Endothelial cell (in vitro differentiated cells): ENCODE results near the gene FUOM. TPM values are rescaled to one million over a fixed set of nuclear protein-coding genes. Genes with fewer than 3 reads are reported as not detected.
"Not testable (repeated sequence)": the region's sequence is repeated elsewhere in the genome, so short reads cannot be mapped to it uniquely, and the experiment has no call there.

Experiments used
- DNase-seq: peaks from one replicate; pipeline ENCODE4 v3.0.0; 2021; ENCODE audit warnings: low spot score
- H3K27ac Mint-ChIP-seq: one replicate; pipeline ENCODE4 v1.8.0; 2021; ENCODE audit warnings: mixed read lengths, inconsistent platforms; ENCODE audit not compliant: unreplicated experiment
- H3K27me3 Mint-ChIP-seq: one replicate; pipeline ENCODE4 v1.8.0; 2021; ENCODE audit warnings: mild to moderate bottlenecking, moderate library complexity, mixed read lengths, inconsistent platforms; ENCODE audit not compliant: unreplicated experiment
- H3K36me3 Mint-ChIP-seq: one replicate; pipeline ENCODE4 v1.8.0; 2021; ENCODE audit warnings: mild to moderate bottlenecking, low read depth, mixed read lengths, inconsistent platforms; ENCODE audit not compliant: unreplicated experiment
- H3K4me1 Mint-ChIP-seq: one replicate; pipeline ENCODE4 v1.8.0; 2021; ENCODE audit warnings: mild to moderate bottlenecking, mixed read lengths, inconsistent platforms; ENCODE audit not compliant: unreplicated experiment
- H3K4me3 Mint-ChIP-seq: one replicate; pipeline ENCODE4 v1.8.0; 2021; ENCODE audit warnings: mild to moderate bottlenecking, mixed read lengths, inconsistent platforms; ENCODE audit not compliant: unreplicated experiment
- H3K9me3 Mint-ChIP-seq: one replicate; pipeline ENCODE4 v1.8.0; 2021; ENCODE audit warnings: mixed read lengths, inconsistent platforms; ENCODE audit not compliant: unreplicated experiment
- total RNA-seq: library from RNA; stranded (reverse); fragmentation: NEBNext Ultra II Directional; extraction: Animal tissue kit (Norgen Biotek cat#: 25700); gene quantifications from one replicate; pipeline ENCODE4 v1.2.1, GENCODE V29; 2021; ENCODE audit not compliant: unreplicated experiment
- TF ChIP-seq, protein P1 (sequence below): fragments of 200-600 bp; sonication (generic); IDR thresholded peaks from one replicate; pipeline ENCODE4 v1.5.0; 2021; ENCODE audit warnings: antibody characterized with exemption; ENCODE audit not compliant: unreplicated experiment

The FUOM gene
- total RNA-seq, 1 donor from 2014 or later = 8.9 TPM

GRCh38 chr10:133388973-133389818 lies 31.4 kb upstream of the FUOM start:
- Mint-ChIP-seq H3K4me3 (no peak overlapping the region), H3K4me1 (peaks cover 19% of the 10 kb centered on the region), H3K27me3 (peaks cover 5% of the 10 kb centered on the region), H3K27ac (no peak overlapping the region), H3K9me3 (no peaks in the 10 kb centered on the region), H3K36me3 (peaks cover 3% of the 10 kb centered on the region)
- TF ChIP-seq, protein P1, sequence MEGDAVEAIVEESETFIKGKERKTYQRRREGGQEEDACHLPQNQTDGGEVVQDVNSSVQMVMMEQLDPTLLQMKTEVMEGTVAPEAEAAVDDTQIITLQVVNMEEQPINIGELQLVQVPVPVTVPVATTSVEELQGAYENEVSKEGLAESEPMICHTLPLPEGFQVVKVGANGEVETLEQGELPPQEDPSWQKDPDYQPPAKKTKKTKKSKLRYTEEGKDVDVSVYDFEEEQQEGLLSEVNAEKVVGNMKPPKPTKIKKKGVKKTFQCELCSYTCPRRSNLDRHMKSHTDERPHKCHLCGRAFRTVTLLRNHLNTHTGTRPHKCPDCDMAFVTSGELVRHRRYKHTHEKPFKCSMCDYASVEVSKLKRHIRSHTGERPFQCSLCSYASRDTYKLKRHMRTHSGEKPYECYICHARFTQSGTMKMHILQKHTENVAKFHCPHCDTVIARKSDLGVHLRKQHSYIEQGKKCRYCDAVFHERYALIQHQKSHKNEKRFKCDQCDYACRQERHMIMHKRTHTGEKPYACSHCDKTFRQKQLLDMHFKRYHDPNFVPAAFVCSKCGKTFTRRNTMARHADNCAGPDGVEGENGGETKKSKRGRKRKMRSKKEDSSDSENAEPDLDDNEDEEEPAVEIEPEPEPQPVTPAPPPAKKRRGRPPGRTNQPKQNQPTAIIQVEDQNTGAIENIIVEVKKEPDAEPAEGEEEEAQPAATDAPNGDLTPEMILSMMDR = no peak
- no peak for DNase-seq

DNA sequence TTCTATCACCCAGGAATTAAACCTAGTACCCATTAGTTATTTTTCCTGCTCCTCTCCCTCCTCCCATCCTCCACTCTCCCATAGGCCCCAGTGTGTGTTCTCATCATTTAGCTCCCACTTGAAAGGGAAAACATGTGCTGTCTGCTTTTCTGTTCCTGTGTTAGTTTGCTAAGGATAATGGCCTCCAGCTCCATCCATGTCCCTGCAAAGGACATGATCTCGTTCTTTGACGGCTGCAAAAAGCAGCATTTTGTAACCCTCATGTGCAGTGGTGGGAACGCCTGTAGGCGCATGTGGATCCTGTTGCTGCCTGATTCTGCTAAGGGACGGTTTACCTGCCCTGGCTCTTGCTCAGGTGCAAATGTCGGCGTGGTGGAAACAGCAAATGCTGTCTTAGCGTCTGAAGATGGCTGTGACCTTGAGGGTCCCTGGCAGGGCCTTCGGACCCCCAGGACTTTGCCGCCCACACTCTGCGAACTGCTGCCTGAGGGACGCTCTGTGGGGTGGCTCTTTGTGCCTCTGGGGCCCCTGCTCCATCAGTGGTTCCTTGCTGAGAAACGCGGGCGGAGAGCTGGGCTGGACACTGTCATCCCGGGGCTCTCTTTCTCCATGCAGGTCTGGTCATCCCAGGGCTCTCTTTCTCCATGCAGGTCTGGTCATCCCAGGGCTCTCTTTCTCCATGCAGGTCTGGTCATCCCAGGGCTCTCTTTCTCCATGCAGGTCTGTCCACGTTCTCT lies 30.6 kb upstream of the FUOM start:
- H3K27ac Mint-ChIP-seq = no peak overlapping the region
- H3K9me3 Mint-ChIP-seq = no peaks in the 10 kb centered on the region
- no peak overlapping the region for H3K4me3 Mint-ChIP-seq
- DNase-seq = no peak
- peaks cover 19% of the 10 kb centered on the region for H3K4me1 Mint-ChIP-seq
- peaks cover 4% of the 10 kb centered on the region for H3K27me3 Mint-ChIP-seq
- TF ChIP-seq, protein P1 = no peak
- H3K36me3 Mint-ChIP-seq = peaks cover 3% of the 10 kb centered on the region

DNA sequence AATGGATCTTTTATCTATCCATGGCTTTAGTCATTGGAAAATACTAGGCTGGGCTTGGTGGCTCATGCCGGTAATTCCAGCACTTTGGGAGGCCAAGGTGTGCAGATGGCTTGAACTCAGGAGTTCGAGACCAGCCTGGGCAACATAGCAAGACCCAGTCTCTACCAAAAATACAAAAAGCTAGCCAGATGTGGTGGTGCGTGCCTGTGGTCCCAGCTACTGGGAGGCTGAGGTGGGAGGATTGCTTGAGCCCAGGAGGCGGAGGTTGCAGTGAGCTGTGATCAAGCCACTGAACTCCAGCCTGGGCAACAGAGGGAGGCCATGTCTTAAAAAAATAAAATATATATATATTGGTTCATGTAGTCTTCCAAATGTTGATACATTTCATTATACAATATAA lies 29.1 kb upstream of the FUOM start:
- H3K4me1 Mint-ChIP-seq = peaks cover 19% of the 10 kb centered on the region
- H3K9me3 Mint-ChIP-seq, DNase-seq, H3K27me3 Mint-ChIP-seq, H3K36me3 Mint-ChIP-seq, H3K4me3 Mint-ChIP-seq, H3K27ac Mint-ChIP-seq: not testable (repeated sequence)

DNA sequence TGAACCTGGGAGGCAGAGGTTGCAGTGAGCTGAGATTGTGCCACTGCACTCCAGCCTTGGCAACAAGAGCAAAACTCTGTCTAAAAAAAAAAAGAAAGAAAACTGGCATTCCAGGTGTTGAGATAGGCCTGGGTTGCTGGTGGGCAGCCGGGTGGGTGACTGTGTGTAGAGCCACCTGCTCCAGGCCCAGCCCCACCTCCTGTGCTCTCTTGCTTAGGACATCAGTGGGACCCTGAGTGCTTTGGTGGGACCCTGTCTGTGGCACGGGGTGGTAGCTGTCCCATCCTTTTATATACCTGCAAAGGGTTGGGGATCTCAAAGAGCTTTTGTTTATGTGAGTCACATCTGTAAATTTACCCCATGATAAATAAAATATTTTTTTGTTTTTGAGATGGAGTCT lies 27.4 kb upstream of the FUOM start:
- Mint-ChIP-seq H3K4me3 (no peak overlapping the region), H3K4me1 (peaks cover 6% of the 10 kb centered on the region), H3K9me3 (no peaks in the 10 kb centered on the region), H3K36me3 (peaks cover 3% of the 10 kb centered on the region), H3K27ac (no peak overlapping the region), H3K27me3 (peaks cover 7% of the 10 kb centered on the region)
- TF ChIP-seq, protein P1 = no peak
- no peak for DNase-seq

DNA sequence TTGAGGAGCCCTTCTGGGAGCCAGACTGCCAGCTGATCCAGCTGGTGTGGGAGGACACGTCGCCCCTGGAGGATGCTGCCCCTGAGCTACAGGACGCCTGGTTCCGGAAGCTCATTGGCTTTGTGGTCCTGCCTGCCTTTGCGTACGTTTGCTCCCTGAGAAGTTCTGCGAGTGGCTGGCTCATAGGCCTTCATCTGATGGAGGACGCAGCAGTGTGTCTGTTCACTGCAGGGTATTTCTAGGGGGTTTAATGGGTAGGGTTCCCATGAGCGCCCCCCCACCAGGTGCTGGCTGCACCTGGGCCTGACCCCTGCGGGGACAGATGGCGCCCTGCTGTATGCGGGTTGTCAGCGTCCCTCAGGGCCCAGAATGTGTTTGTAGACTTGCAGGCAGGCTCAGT lies 26.3 kb upstream of the FUOM start:
- DNase-seq = no peak
- no peak overlapping the region for H3K27ac Mint-ChIP-seq
- no peak overlapping the region for H3K4me3 Mint-ChIP-seq
- peaks cover 5% of the 10 kb centered on the region for H3K4me1 Mint-ChIP-seq
- peaks cover 3% of the 10 kb centered on the region for H3K36me3 Mint-ChIP-seq
- TF ChIP-seq, protein P1 = no peak
- no peaks in the 10 kb centered on the region for H3K9me3 Mint-ChIP-seq
- H3K27me3 Mint-ChIP-seq = peaks cover 7% of the 10 kb centered on the region
